ENCODE results near the gene INTS6L.

INTS6L gene

GRCh38 chrX:135520553-135521404, at the start of gene INTS6L:
Gene INTS6L, plus strand, starts transcription at chrX:135520660. Its CDS starts 333 bp downstream, at chrX:135520993.
- DNase-seq: peak; percentile 69

GRCh38 chrX:135476378-135476777, 44.1 kb upstream of the INTS6L start:
- no peak for DNase-seq

GRCh38 chrX:135477576-135477975, 42.9 kb upstream of the INTS6L start:
- DNase-seq: peak; percentile 24

- no peak for DNase-seq
Measured at GRCh38 chrX:135480076-135480475, 40.4 kb upstream of the INTS6L start.

GRCh38 chrX:135481696-135482179, 38.7 kb upstream of the INTS6L start:
- DNase-seq: no peak

GRCh38 chrX:135484641-135485289, 35.7 kb upstream of the INTS6L start:
- DNase-seq: peak; percentile 10

GRCh38 chrX:135489542-135489941, 30.9 kb upstream of the INTS6L start:
- no peak for DNase-seq

GRCh38 chrX:135490979-135491514, 29.4 kb upstream of the INTS6L start:
- no peak for DNase-seq

- DNase-seq: no peak
Measured at GRCh38 chrX:135494453-135494852, 26.0 kb upstream of the INTS6L start.

GRCh38 chrX:135497736-135498135, 22.7 kb upstream of the INTS6L start:
- no peak for DNase-seq

- no peak for DNase-seq
Measured at GRCh38 chrX:135498236-135498635, 22.2 kb upstream of the INTS6L start.

- no peak for DNase-seq
Measured at GRCh38 chrX:135505351-135505750, 15.1 kb upstream of the INTS6L start.

GRCh38 chrX:135509885-135510284, 10.6 kb upstream of the INTS6L start:
- no peak for DNase-seq

GRCh38 chrX:135512508-135513129, 7.8 kb upstream of the INTS6L start:
- DNase-seq: no peak

- no peak for DNase-seq
Measured at GRCh38 chrX:135513130-135513515, 7.3 kb upstream of the INTS6L start.

- DNase-seq: no peak
Measured at GRCh38 chrX:135516376-135516775, 4.1 kb upstream of the INTS6L start.

- no peak for DNase-seq
Measured at GRCh38 chrX:135518161-135518560, 2.3 kb upstream of the INTS6L start.

GRCh38 chrX:135520022-135520552, 373 bp upstream of the INTS6L start:
- DNase-seq: no peak

GRCh38 chrX:135521405-135522131, 1.1 kb downstream of the INTS6L start:
- DNase-seq: peak; percentile 83

GRCh38 chrX:135522132-135522530, 1.7 kb downstream of the INTS6L start:
- DNase-seq: no peak

GRCh38 chrX:135522878-135523693, 2.6 kb downstream of the INTS6L start:
- DNase-seq: no peak

- DNase-seq: no peak
Measured at GRCh38 chrX:135528254-135528653, 7.8 kb downstream of the INTS6L start.
